Activated CD8-positive, alpha-beta memory T cell treated with anti-CD3 and anti-CD28 coated beads, Interleukin-2, amount 50 U/mL, for 48 hours (primary cell): ENCODE data around the gene FAM118A.
A peak's percentile ranks its signal among the peaks of the same experiment; 100 is the strongest.
"Not testable (repeated sequence)": the region's sequence is repeated elsewhere in the genome, so short reads cannot be mapped to it uniquely, and the experiment has no call there.

Source experiments
- DNase-seq: peaks from one replicate; pipeline ENCODE4 v3.0.0-alpha.2; 2020

FAM118A gene

GRCh38 chr22:45309422-45310227 is at the start of gene FAM118A:
Gene FAM118A, plus strand, starts transcription at chr22:45309934. Its CDS starts 12,446 bp downstream, at chr22:45322380.
- DNase-seq = peak; percentile 100

- DNase-seq = not testable (repeated sequence)
Observed at GRCh38 chr22:45260395-45260759, 49.4 kb upstream of the FAM118A start.

- DNase-seq = no peak
Observed at GRCh38 chr22:45261407-45262088, 48.2 kb upstream of the FAM118A start.

- DNase-seq = no peak
Observed at GRCh38 chr22:45262195-45262930, 47.4 kb upstream of the FAM118A start.

DNA sequence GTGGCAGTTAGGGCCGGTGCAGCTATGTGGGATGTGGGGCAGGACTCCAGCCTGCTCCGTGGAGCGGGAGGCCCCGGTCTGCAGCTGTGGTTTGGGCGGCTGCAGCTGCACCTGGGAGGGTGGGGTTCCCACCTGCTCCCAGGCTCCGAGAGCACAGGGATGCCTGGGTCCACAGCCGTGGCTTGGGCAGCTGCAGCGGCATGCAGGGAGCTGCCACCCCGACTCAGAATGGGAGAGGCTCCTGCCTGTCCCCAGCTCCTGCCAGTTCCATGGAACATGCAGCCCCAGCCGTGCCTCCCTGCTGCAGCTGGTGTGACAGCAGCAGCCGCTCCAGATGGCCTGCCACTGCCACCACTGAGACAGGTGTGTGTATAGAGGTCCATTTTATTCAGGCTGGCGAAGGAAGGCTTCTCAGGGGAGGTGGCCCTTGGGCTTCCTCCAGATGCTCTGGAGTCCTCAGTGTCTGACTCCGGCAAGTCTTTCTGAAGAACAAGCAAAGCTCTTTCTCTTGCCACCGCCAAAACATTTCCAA is 46.7 kb upstream of the FAM118A start:
- DNase-seq = no peak

GRCh38 chr22:45263463-45264269 is 46.1 kb upstream of the FAM118A start:
- no peak for DNase-seq

- no peak for DNase-seq
Observed at GRCh38 chr22:45265535-45265934, 44.2 kb upstream of the FAM118A start.

- no peak for DNase-seq
Observed at GRCh38 chr22:45268167-45268957, 41.4 kb upstream of the FAM118A start.

DNA sequence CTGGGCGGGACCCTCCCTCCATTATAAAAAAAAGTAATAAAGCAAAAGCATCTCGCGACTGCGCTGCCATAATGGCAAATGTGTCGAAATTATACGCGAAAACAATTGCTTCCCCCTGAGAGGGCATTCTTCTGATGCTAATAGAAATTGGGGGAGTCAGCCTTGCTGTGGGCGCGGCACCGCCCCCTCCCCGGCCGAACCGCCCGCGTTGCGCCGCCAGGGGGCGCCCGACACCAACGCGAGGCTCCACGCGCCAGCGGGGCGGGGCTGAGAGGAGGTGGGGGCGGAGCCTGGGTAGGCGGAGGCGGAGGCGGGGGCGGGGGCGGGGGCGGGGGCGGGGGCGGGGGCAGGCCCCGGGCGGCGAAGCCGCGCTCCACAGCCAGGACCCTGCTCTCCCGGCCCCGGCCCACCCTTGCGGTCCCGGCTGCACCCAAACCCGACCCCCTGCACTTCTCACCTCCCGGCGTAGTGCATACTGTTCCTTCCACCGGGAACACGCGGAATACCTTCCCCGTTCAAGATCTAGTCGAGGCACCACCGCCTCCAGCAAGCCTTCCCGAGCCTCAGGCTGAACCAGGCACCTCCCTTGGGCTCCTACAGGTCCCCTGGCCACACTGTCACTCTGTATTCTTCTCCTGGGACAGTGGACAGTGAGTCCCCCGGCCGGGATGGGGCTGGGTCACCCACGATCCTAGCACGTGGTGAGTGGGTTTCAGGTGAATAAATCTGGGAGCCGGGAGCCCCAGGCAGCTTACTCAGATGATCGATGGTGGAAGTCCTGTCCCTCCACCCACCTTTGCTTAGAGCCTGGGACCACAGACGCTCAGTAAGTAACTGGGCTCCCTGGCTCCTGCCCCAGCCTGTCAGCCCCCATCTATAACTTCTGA is 40.5 kb upstream of the FAM118A start:
- DNase-seq = peak; percentile 98

GRCh38 chr22:45270095-45271020 is 39.4 kb upstream of the FAM118A start:
- DNase-seq = no peak

DNA sequence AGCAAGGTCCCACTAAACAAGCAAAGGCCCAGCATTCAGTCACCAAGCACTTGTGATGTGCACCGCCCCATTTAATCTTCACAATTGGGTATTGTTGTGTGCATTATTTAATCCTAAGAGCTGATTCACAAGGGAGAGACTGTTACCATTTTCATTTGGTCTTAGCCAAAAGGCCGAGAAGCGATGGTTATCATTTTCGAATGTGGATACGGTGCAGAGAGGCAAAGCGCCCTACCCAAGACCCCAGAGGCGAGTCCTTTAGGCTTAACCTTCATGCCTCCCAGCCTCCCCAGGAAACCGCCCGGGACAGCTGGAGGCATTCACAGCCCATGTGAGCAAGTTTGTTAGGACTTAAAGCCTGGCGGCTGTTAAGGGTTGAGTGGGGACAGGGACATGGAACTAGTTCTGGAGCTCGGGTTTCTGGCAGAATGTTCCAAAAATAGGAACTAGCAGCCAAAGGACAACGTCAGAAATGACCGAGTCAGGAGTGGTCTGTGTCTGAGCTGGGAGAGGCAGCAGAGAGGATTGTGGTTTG is 38.0 kb upstream of the FAM118A start:
- no peak for DNase-seq

GRCh38 chr22:45272498-45272897 is 37.2 kb upstream of the FAM118A start:
- no peak for DNase-seq

DNA sequence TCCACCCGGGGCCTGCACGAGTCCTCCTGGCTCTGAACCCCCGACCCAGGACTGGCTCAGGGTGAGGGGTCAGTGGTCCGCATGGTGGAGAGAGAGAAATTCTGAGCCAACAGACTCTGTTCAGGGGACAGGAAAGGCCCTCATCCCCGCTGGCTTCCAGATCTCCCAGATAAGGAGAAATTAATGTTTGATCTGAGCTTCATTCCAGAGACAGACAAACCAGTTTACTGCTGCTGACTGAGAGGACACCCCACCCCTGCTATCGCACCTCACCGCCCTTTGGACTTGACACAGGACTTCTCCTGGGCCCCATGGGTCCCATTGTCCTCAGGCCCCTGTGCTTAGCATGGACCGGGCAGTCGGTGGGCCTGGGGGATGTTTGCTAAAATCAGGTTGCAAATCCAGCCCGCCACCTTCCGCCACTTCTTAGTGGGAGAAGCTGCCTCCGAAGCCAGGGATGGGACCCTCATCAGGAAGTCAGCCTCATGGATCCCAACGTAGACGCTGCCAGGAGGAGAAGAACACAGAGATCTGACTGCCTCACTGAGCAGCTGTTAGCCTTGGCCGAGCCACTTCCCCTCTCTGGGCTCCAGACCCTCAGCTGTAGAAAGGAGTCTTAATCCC is 36.2 kb upstream of the FAM118A start:
- DNase-seq = no peak

- DNase-seq = no peak
Observed at GRCh38 chr22:45276507-45277105, 33.1 kb upstream of the FAM118A start.

DNA sequence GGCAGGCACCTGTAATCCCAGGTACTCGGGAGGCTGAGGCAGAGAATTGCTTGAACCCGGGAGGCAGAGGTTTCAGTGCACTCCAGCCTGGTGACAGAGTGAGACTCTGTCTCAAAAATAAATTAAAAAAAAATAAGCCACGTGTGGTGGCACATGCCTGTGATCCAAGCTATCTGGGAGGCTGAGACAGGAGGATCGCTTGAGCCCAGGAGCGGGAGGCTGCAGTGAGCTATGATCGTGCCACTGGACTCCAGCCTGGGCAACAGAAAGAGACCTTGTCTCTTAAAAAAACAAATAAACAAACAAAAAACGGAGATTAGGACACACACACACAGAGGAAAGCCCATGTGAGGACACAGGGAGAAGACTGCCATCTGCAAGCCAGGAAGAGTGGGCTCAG is 32.0 kb upstream of the FAM118A start:
- DNase-seq = not testable (repeated sequence)

DNA sequence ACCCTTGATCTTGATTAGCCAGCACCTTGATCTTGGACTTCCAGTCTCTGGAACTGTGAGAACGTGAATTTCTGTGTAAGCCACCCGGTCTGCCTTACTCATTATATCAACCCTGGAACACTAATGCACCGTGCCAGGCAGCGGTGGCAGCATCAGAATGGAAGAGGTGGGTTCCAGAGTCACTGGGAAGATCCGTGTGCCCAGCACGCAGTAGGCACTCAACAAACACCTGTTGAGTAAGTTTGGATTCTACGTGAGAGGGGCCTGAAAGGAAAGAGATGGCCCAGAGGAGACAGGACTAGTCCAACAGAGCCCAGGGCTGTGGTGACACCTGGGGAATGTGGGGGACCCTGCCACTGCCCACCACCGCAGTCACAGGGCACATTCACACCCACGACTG is 31.6 kb upstream of the FAM118A start:
- DNase-seq = no peak

GRCh38 chr22:45280587-45280980 is 29.1 kb upstream of the FAM118A start:
- no peak for DNase-seq

DNA sequence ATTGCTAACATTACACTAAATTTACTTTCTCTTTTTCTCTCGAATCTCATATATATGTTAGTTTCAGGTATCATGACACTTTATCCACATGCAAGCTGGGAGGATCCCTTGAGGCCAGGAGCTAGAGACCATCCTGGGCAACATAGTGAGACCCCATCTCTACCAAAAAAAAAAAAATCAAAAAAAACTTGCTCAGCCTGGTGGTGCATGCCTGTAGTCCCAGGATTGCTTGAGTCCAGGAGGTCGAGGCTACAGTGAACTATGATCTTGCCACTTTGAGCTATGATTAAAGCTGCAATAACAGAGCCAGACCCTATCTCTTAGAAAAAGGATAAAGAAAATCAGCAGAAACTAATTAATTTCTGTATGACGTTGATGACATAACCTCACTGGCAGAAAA is 28.7 kb upstream of the FAM118A start:
- no peak for DNase-seq
